Uterus (tissue), 2 donors: Measurements from ENCODE around the gene PROX1.

ENCODE experiments used
- POLR2A ChIP-seq, 2 donors: fragments of 450-650 bp; IDR thresholded peaks; one replicate each; pipeline ENCODE4 v1.6.1; 2016; ENCODE audit warnings: antibody characterized with exemption in 2 of 2, mild to moderate bottlenecking in 1 of 2, moderate library complexity in 1 of 2
- TF ChIP-seq, protein P1 (sequence below), 4 experiments: fragments of 200-600 bp in 2 of 4; fragments of 450-650 bp in 2 of 4; sonication (generic) in 2 of 4; IDR thresholded peaks; one replicate each; pipeline ENCODE4 v1.5.1; 2016 to 2019; ENCODE audit warnings: antibody characterized with exemption in 4 of 4, mild to moderate bottlenecking in 2 of 4, moderate library complexity in 1 of 4

DNA sequence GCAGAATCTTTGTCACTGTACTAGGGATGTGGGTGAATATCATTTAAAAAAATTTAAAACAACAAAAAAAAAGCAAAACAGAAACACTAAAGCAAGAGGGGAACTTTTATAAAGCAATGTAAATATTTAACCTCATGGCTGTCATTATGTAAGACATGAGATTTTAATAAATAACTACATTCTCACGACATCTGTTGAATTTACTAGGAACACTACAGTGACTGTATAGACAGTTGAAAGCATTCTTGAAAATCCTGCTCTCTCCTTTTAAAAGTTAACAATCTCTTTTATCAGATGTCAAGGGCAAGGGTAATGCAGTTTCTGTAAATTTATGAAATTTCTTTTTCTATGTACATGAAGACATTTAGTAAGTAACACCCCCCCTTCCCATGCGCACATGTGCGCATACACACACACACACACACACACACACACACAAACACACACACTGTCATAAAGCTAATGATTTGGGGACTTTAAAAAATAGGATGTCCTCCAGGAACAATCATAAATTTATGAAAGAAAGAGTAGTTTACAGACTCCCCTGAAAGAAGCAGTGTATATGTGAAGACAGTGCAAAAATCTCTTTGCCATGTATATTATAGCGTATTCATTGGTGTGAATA lies 51.7 kb downstream of the PROX1 start:
- TF ChIP-seq POLR2A (IDR thresholded peaks at IDR 0.05): no peak
- TF ChIP-seq, protein P1, sequence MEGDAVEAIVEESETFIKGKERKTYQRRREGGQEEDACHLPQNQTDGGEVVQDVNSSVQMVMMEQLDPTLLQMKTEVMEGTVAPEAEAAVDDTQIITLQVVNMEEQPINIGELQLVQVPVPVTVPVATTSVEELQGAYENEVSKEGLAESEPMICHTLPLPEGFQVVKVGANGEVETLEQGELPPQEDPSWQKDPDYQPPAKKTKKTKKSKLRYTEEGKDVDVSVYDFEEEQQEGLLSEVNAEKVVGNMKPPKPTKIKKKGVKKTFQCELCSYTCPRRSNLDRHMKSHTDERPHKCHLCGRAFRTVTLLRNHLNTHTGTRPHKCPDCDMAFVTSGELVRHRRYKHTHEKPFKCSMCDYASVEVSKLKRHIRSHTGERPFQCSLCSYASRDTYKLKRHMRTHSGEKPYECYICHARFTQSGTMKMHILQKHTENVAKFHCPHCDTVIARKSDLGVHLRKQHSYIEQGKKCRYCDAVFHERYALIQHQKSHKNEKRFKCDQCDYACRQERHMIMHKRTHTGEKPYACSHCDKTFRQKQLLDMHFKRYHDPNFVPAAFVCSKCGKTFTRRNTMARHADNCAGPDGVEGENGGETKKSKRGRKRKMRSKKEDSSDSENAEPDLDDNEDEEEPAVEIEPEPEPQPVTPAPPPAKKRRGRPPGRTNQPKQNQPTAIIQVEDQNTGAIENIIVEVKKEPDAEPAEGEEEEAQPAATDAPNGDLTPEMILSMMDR (IDR thresholded peaks at IDR 0.05): no peak
